SW480 (cell line): ENCODE results near the gene KIF18B.

Experiments
- DNase-seq: peaks from one replicate; pipeline ENCODE4 v3.0.0-alpha.2; 2016; ENCODE audit warnings: low spot score

The KIF18B gene

DNA sequence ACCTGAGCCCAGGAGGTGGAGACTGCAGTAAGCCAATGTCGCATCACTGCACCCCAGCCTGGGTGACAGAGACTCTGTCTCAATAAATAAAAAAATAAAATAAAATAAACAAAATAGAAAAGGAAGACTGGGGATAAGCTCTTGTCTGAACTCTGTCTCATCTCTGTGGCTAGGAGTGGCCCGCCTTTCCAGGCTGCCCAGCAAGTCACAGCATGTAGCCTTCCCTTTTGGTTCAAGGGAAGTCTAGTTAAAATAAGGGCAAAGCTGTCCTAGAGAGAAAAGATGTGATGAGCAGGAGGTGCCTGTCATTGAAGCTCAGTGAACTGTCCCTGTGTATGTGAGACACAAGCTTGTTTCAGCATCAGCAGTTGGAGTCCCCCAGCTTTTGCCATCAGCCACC lies 29.6 kb downstream of the KIF18B start:
- no peak for DNase-seq

DNA sequence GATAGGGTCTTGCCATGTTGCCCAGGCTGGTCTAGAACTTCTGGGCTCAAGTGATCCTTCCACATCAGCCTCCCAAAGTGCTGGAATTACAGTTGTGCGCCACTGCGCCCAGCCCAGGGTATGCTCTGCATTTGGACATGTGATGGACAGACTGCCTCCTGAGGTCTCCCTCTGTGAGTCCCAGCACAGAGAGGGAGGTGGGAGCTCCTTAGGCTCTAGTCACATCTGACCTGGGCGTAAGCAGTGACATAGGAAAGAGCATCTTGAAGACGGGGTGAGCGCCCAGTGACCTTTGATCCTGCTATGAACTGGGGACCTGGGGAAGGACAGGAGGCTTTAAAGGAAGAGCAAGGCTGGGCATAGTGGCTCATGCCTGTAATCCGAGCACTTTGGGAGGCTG lies 30.1 kb downstream of the KIF18B start:
- no peak for DNase-seq

DNA sequence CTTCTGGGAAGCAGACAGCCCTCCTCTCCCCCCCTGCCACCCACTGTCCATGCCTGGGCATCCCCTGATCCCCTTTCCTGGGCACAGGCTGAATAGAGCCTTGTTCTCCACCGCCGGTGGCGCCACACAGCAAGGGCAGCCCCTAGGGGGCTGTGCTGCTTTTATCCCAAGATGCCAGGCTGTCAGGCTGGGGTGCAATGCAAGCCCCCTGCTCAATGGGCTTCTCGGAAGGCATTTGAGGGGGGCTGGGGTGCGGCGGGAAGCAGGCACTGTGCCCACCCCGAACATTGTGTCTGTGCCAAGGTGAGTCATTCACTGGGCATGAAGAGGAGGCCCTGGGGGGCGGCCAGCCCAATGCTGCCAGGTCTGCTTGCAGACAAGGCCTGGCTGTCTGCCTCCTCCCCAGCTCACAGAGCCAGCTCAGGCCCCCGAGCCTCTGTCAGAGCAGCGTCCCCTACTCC lies 30.8 kb downstream of the KIF18B start:
- no peak for DNase-seq

DNA sequence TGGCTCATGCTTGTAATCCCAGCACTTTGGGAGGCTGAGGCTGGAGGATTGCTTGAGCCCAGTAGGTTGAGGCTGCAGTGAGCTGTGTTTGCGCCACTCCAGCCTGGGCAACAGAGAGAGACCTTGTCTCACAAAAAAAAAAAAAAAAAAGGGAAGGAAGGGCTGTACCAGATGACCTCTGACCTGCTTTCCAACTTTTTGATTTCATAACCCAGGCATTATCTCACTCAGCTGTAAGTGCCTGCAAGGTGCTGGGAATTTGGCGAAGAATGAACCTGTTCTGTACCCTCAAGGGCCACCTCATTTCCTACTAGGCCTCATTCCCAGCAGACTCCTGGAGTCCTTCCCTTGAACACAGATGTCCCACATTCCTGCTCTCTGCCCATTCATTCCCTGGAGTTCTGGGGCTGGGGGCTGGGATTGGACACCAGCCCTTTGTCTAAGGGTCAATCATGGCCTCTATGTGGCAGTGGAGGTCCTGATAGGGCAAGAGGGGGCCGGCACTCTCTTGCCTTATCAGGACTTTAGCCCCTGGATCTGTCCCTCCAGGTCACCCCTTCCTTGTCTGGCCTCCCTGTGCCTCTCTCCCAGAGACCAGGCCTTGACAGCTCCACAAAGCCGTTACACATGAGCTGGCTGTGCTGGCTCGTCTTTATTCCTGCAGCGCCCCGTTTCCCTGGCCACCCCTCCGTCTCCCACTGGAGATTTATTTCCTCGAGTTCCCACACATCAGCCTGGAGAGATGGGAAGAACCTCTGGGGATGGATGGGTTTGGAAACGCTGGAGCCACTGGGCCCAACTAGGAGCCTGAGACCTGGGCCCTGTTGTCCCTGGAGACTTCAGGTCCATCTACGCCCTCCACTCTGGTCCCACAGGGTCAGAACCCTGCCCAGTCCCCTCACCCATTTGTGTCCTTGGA lies 31.5 kb downstream of the KIF18B start:
- no peak for DNase-seq

DNA sequence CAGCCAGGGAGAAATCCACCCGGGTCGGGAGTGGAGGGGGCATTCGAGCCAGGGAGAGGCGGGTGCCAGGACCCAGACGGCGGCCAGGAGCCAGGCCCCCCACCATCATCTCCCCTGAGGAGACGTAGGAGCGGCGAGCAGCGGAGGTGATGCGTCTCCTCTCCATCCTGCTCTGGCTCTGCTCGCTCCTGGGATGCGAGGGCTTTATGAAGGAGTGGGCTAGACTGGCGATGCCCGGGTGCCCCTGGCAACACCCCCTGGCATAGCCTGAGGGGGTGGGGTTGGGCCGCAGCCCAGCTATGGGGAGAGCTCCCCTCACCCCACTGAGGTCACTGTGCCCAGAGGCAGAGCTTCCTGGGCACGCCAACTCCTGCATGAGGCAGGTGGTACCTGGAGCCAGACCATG lies 32.2 kb downstream of the KIF18B start, which contains the start of gene GFAP:
TSS of gene GFAP (minus strand) at position 180 of the 406 bp plus-strand sequence. CDS start at position 166, 14 bp downstream.
- DNase-seq = no peak

DNA sequence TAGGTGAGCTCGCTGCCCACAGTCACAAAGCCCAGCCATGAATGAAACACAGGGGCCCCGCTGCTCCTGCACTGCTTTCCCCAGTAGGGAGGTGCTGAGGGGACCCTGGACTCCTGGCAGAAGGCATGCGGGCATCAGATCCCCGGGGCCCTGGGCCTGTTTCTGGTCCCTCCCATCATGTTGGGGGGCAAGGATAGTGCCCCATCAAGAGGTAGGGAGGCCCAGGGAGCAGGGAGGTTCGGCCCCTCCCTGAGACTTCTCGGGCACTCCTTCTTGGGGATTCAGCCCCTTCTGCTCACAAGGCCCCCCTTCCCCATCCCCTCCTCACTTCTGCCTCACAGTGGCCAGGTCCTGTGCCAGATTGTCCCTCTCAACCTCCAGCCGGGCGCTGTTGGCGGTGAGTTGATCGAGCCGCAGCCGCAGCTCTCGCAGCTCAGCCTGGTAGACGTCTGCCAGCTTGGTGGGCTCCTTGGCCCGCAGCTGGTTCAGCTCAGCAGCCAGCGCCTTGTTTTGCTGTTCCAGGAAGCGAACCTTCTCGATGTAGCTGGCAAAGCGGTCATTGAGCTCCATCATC lies 32.8 kb downstream of the KIF18B start:
- DNase-seq = no peak

DNA sequence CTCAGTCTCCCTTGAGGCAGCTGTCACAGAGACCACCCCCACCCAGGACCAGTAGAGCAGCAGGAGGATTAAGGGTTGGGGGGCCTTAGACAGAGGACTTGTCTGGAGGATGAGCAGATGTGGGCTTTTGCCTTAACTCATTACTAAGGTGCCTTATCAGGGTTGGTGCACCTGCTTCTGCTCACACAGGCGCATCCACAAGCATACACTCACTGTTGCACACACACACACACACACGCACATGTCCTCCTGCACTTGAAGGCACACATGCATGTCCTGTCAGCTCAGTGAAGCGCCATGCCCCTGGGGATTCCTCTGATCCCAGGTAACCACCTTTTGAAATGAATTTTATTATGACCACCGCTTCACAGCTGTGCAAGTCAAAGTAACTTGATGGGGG lies 33.4 kb downstream of the KIF18B start:
- no peak for DNase-seq

DNA sequence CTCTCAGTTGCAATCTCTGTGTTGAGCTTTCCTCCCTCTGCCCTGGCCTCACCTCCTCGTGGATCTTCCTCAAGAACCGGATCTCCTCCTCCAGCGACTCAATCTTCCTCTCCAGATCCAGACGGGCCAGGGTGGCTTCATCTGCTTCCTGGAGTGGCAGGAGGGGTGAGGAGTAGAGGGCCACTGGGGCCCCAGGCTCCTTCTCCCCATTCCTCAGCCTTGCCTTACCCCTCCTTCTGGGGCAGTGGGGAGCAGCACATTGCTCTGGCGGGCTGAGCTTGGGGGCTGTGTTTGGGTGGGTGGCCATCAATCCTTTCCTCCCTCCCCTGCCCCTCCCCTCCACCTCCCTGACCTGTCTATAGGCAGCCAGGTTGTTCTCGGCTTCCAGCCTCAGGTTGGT lies 33.9 kb downstream of the KIF18B start:
- DNase-seq = no peak

DNA sequence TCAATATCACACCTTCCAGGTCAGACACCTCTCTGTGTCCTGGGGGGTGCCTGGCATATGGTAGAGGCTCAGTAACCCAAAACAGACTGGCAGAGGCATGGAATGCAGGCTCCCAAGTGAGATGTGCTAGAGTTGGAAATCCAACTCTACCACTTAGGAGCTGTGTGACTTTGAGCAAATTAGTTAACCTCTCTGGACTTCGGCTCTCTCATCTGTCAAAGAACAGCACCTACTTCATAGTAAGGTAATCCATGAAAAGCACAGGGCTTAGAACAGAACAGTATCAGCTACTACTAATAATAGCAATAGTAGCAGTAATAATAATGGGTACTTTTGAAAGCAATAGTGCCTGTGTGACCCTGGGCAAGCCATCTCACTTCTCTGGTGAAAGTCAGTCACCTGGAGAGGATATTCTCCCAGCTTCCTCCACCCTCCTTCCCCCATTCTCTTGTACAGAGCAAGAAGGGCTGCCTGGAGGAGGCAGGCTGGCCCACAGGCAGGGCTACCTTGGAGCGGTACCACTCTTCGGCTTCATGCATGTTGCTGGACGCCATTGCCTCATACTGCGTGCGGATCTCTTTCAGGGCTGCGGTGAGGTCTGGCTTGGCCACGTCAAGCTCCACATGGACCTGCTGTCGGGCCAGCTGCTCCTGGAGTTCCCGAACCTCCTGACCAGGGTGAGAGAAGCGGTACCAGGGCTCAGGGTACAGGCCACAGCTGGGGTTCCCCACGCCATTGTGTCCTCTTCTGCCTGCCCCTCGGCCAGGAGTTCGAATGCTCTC lies 34.6 kb downstream of the KIF18B start:
- no peak for DNase-seq

DNA sequence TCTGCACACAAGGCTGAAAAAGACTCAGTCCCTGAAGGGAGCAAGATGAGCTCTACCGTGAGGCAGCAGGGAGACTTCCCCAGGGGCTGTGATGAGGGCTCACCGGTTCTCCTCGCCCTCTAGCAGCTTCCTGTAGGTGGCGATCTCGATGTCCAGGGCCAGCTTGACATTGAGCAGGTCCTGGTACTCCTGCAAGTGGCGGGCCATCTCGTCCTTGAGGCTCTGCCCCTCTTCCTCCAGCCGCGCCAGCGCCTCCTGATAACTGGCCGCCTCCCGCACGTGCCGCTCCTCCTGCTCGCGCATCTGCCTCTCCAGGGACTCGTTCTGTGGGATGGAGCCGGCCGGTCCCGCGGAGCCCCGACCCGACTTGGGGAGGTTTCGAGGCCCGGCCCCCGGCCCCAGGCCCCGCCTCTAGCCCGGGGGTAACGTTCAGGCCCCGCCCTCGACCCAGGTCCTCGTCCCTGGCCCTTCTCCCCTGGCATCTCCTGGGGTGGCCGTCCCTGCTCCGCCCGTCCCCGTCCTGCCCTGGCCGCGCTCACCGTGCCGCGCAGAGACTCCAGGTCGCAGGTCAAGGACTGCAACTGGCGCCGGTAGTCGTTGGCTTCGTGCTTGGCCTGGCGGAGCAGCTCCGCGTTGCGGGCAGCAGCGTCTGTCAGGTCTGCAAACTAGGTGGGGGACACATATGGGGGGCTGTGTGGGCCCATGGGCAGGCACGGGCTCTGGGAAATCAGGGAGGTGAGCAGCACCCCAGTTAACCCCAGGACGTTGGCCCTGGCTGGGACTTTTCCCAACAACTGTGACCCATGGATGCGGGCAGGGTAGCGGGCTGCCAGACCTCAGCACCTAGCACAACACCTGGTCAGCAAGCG lies 36.2 kb downstream of the KIF18B start:
- DNase-seq = no peak

DNA sequence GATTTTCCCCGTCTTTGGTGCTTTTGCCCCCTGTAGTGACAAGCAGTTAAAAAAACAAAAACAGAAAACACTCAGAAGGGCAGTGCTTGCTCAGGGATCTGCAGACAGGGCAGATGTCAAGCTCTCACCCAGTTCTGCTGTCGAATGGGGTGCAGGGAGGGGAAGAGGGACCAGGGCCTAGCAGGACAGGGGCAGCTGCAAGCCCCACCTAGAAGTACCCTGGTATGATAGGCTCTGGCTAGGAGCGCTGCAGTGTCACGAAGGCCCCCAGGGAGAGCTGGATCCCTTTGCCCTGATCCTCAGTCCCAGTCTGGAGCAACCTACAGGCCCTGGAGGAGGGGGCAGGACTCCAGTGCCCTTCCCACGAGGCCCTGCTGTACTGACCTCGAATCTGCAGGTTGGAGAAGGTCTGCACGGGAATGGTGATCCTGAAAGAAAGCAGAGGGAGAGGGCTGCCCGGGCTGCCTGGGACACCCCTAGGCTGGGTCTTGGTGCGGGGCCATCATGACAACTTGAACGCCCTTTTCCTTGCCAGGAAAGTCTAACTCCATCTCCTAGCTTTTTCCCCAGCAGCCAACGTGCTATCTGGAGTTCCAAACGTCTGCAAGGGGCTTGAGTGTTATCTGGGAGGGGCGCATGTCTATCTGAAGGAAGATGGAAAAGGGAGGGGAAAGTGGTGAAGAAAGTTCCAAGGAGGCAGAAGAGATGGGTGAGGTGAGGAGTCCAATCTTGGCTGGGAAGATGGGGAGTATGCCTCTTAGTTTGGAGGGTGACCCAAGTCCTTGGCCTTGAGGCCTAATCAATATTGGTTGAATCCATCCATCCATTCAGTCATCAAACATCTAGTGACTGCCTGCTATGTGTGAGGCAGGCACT lies 37.1 kb downstream of the KIF18B start:
- DNase-seq = no peak

DNA sequence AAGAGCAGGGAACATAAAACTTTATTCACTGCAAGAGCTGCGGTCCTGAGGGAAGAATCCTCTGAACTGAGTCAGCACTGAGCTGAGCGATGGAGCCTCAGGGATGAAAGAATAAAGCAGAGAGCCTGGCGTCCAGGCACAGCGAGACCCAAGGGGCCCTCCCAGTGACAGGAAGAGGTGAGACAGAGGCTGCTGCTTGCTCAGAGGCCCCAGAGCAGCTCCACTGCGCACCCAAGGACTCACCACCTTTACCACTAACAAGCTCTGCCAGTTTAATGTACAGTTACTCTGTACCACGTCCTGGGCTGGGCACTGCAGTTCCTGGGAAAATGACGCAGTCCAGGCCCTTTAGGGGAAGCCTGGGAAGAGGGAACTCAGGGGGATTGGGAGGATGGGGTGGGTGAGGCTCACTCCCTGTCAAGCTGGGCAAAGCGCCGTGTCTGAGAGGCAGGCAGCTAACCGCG lies 37.9 kb downstream of the KIF18B start:
- no peak for DNase-seq

DNA sequence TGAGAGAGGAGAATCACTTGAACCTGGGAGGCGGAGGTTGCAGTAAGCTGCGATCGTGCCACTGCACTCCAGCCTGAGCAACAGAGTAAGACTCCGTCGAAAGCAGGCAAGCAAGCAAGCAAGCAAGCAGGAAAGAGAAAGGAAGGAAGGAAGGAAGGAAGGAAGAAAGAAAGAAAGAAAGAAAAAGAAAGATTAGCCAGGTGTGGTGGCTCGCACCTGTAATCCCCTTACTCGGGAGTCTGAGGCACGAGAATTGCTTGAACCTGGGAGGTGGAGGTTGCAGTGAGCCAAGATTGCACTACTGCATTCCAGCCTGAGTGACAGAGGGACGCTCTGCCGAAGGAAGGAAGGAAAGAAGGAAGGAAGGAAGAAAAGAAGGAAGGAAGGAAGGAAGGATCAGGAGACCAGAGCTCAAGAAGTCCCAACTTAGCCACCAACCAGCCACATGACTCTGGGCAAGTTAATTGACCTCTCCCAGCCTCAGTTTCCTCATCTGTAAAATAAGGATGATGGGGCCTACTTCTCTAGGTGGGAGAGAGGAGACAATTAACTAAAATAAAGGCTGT lies 38.7 kb downstream of the KIF18B start:
- DNase-seq = no peak

DNA sequence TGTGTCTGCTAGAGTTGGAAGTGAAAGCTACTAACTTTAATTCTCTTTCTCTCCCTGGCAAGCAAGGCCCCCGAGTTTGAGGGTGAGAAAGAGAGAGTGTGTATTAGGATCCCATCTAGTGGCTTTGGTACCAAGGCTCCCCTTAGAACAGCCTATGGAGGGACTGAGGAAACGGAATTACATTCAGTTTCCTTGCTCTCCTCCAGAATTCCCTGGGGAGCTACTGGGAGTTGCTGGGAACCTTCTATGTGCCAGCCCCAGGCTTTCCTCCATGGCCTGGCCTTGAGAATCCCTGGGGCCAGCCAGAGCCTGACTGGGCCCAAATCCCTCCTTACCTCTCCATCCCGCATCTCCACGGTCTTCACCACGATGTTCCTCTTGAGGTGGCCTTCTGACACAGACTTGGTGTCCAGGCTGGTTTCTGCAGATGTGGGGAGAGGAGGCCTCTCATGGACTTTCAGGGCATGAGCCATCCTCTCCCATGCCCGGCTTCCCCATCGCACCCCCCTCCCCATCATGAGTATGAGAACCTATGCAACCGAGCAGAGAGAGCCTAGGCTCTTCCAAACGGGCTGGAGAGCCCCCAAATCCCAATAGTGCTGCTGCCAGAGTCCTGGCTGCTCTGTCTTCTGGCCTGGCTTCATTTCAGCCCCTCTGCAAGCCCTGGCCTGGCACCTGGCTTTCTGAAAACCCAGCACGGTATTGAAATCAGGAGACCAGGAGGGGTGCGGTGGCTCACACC lies 39.7 kb downstream of the KIF18B start:
- no peak for DNase-seq

DNA sequence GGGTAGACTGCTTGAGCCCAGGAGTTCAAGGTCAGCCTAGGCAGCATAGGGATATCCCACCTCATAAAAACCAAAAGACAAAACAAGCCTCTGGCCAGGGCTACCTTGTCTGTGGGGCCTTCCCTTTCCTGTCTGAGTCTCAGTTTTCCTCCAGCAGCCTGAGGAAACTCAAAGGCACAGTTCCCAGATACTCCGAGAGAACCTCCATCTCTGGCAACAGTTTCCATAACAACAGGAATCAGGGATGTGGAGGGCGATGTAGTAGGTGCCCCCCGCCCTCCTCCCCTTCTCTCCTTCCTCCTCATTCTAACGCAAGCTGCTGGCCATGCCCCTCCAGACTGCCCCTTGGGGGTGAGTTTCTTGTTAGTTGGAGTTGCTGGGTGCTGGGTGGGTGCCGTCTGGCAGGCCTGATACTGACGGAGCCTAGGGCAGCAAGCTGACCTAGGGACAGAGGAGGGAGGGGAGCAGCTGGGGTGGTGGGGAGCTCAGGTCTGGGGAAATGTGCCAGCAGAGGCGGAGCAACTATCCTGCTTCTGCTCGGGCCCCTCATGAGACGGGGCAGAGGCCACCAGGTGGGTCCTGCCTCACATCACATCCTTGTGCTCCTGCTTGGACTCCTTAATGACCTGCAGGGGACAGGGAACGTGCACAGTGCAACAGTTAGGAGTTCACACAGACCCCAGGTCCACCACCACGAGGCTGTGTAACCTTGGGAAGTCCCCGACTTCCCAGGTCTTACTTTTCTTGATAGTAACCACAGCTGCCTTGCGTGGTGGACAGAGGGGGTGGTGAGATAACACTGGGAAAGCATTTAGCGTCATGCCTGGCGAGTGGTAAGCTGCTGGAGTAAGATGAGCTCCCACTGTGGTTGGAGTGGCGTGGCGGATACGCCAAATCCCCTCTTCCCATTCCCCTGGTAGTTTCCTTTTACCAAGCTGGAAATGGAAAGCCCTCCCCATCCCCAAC lies 40.5 kb downstream of the KIF18B start:
- DNase-seq = no peak

DNA sequence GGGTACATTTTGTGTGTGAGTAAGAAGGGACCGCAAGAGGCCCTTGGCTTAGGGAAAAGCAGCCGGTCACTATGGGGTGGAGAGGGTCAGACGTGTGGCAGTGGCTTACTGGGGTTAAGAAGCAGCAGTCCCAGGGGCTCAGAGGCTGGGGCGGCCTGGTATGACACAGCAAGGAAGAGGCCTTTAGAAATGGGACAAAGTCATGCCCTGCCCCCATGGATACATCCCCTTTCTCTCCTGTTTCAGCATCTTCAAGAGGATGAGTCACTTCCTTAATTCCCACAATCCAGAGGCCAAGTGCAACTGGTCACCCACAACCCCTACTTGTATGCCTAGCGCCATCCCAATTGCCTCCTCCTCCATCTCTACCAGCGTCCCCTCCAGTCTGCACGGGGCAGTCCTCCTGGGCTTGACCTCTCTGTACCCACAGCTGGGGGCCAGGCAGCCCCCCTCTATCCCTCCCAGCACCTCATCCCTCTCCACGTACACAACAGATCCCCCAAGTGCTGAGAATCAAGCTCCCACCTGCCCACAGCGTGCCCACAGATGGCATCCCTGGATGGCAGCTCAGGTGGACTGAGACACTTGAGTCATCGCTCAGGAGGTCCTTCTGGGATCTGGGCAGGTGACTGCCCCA lies 41.4 kb downstream of the KIF18B start:
- peak; percentile 85 for DNase-seq
